Astrocyte (in vitro differentiated cells and primary cell): ENCODE measurements around the gene RMND1. TPM values are rescaled to one million over a fixed set of nuclear protein-coding genes. Genes with fewer than 3 reads are reported as not detected.
"Not testable (repeated sequence)": the region's sequence is repeated elsewhere in the genome, so short reads cannot be mapped to it uniquely, and the experiment has no call there.

ENCODE experiments used
- DNase-seq: peaks from one replicate; pipeline ENCODE4 v3.0.0-alpha.2; 2010; ENCODE audit warnings: low read depth
- FAIRE-seq: peaks from 2 replicates; lab custom pipeline; 2011; peaks lifted over from hg19 to GRCh38; lab: Jason Lieb, UNC
- H2AFZ ChIP-seq: 2 replicates; pipeline ENCODE4 v1.6.0; 2012; ENCODE audit warnings: low read depth, low read length, inconsistent platforms
- H3K27ac ChIP-seq: 2 replicates; pipeline ENCODE4 v1.5.1; 2011; ENCODE audit warnings: low read depth, low read length, inconsistent platforms
- H3K27me3 ChIP-seq: 2 replicates; pipeline ENCODE4 v1.6.0; 2011; ENCODE audit warnings: low read length, inconsistent platforms; ENCODE audit not compliant: insufficient read depth
- H3K36me3 ChIP-seq: 2 replicates; pipeline ENCODE4 v1.5.1; 2011; ENCODE audit warnings: low read length, inconsistent platforms; ENCODE audit not compliant: insufficient read depth
- H3K4me1 ChIP-seq: 2 replicates; pipeline ENCODE4 v1.5.1; 2011; ENCODE audit warnings: low read length, inconsistent platforms; ENCODE audit not compliant: insufficient read depth
- H3K4me2 ChIP-seq: 2 replicates; pipeline ENCODE4 v1.6.0; 2012; ENCODE audit warnings: low read length, inconsistent platforms
- H3K4me3 ChIP-seq: 2 replicates; pipeline ENCODE4 v1.5.1; 2011; ENCODE audit warnings: low read depth, mild to moderate bottlenecking, low read length, inconsistent platforms; ENCODE audit not compliant: insufficient read depth
- H3K79me2 ChIP-seq: 2 replicates; pipeline ENCODE4 v1.6.0; 2012; ENCODE audit warnings: mild to moderate bottlenecking, low read length, inconsistent platforms; ENCODE audit not compliant: insufficient read depth
- H3K9ac ChIP-seq: 2 replicates; pipeline ENCODE4 v1.6.0; 2012; ENCODE audit warnings: mild to moderate bottlenecking, low read length, inconsistent platforms
- H3K9me3 ChIP-seq: 2 replicates; pipeline ENCODE4 v1.5.1; 2012; ENCODE audit warnings: low read depth, mild to moderate bottlenecking, low read length, inconsistent platforms; ENCODE audit not compliant: insufficient read depth
- H4K20me1 ChIP-seq: 2 replicates; pipeline ENCODE4 v1.6.0; 2012; ENCODE audit warnings: low read length, inconsistent platforms; ENCODE audit not compliant: insufficient read depth
- H3K27ac Mint-ChIP-seq: one replicate; pipeline ENCODE4 v1.8.0; 2021; ENCODE audit warnings: mild to moderate bottlenecking, mixed read lengths; ENCODE audit not compliant: unreplicated experiment
- H3K27me3 Mint-ChIP-seq: one replicate; pipeline ENCODE4 v1.8.0; 2021; ENCODE audit warnings: low read depth, mixed read lengths; ENCODE audit not compliant: unreplicated experiment
- H3K36me3 Mint-ChIP-seq: one replicate; pipeline ENCODE4 v1.8.0; 2021; ENCODE audit warnings: low read depth, mixed read lengths; ENCODE audit not compliant: unreplicated experiment
- H3K4me1 Mint-ChIP-seq: one replicate; pipeline ENCODE4 v1.8.0; 2021; ENCODE audit warnings: low read depth, mixed read lengths; ENCODE audit not compliant: unreplicated experiment
- H3K4me3 Mint-ChIP-seq: one replicate; pipeline ENCODE4 v1.8.0; 2021; ENCODE audit warnings: mild to moderate bottlenecking, moderate library complexity, mixed read lengths; ENCODE audit not compliant: unreplicated experiment
- H3K9me3 Mint-ChIP-seq: one replicate; pipeline ENCODE4 v1.8.0; 2021; ENCODE audit warnings: mild to moderate bottlenecking, mixed read lengths; ENCODE audit not compliant: unreplicated experiment
- EZH2 ChIP-seq: IDR thresholded peaks from 2 replicates; pipeline ENCODE4 v1.6.1; 2012; ENCODE audit warnings: mild to moderate bottlenecking, low read length, inconsistent platforms; ENCODE audit not compliant: insufficient read depth
- total RNA-seq: library from RNA; stranded (reverse); gene quantifications from 2 replicates; pipeline ENCODE4 v1.2.1, GENCODE V29; 2021
- TF ChIP-seq, protein P1 (sequence below): IDR thresholded peaks from 2 replicates; pipeline ENCODE4 v1.5.1; 2011; ENCODE audit warnings: low read depth, mild to moderate bottlenecking, inconsistent platforms, low read length, moderate library complexity; ENCODE audit not compliant: insufficient read depth

RMND1 gene
- total RNA-seq, 1 donor from 2014 or later = 25.9 TPM

DNA sequence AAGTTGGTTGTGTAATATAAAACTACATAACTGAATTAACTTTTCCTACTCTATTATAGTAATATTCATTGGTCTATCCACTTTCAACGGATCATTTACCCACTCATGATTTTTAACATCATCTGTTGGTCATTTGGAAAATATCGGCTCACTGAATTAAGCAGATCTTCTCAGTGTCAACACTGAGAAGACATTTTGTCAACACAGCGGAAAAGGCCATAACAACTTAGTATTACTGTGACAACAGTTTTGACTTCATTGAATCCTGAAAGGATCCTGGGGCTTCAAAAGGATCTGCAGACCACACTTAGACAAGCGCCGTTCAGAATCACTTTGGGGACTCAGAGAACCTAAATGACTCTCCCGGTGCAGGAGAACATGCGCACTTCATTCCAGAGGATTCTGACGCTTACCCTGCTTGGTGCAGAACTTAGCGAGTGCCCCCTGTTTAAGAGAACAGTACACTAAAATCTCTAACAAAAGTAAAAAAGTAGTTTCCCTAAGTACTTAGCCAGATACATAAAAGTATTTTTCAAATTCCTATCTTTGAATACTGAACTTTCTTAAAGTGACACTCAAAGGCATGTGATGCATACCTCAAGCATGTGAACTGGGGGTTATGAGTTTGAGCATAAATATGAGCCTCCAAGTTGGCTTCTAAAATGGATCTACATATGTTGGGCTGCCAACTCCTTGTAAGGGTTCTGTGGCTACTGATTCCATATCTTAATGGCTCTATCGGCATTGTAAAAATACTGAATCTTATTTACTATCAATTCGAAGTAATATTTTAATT, 64.6 kb downstream of the RMND1 start:
- H3K9me3 ChIP-seq = no peaks in the 10 kb centered on the region
- peak overlapping the region; percentile 54 for H3K27ac ChIP-seq
- Mint-ChIP-seq H3K27me3 (no peaks in the 10 kb centered on the region), H3K36me3 (peaks cover 8% of the 10 kb centered on the region), H3K27ac (peak overlapping the region; percentile 91), H3K9me3 (no peaks in the 10 kb centered on the region), H3K4me3 (peak overlapping the region; percentile 50), H3K4me1 (peaks cover 9% of the 10 kb centered on the region)
- peaks cover 11% of the 10 kb centered on the region for H4K20me1 ChIP-seq
- peaks cover 80% of the 10 kb centered on the region for H3K79me2 ChIP-seq
- FAIRE-seq (peak; percentile 43), DNase-seq (peak; percentile 84)
- H2AFZ ChIP-seq = peak overlapping the region; percentile 53
- H3K36me3 ChIP-seq = no peaks in the 10 kb centered on the region
- H3K4me2 ChIP-seq = peak overlapping the region; percentile 78
- peaks cover 30% of the 10 kb centered on the region for H3K4me1 ChIP-seq
- H3K9ac ChIP-seq = peak overlapping the region; percentile 58
- TF ChIP-seq, protein P1, sequence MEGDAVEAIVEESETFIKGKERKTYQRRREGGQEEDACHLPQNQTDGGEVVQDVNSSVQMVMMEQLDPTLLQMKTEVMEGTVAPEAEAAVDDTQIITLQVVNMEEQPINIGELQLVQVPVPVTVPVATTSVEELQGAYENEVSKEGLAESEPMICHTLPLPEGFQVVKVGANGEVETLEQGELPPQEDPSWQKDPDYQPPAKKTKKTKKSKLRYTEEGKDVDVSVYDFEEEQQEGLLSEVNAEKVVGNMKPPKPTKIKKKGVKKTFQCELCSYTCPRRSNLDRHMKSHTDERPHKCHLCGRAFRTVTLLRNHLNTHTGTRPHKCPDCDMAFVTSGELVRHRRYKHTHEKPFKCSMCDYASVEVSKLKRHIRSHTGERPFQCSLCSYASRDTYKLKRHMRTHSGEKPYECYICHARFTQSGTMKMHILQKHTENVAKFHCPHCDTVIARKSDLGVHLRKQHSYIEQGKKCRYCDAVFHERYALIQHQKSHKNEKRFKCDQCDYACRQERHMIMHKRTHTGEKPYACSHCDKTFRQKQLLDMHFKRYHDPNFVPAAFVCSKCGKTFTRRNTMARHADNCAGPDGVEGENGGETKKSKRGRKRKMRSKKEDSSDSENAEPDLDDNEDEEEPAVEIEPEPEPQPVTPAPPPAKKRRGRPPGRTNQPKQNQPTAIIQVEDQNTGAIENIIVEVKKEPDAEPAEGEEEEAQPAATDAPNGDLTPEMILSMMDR = no peak
- no peak for TF ChIP-seq EZH2
- H3K4me3 ChIP-seq = peak overlapping the region; percentile 27
- H3K27me3 ChIP-seq = no peaks in the 10 kb centered on the region

DNA sequence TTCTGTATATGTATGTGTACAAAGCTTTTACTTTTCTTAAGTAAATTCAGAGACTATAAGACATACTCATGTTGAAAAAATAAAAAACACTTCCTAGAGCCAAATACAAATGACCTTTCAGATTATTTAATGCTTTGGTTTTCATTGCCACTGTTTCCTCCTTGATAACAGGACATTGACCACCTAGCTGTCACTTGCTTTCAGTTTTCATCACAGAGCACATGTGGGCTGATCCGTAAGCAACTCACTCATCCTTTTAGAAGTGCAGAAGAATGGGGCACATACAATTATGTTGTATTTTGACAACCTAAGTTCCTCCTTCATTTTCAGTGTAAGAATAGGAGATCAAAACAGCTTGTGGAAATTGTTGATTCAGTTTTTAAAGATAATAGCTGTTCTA, 66.7 kb downstream of the RMND1 start:
- Histone ChIP-seq H2AFZ (no peak overlapping the region), H3K79me2 (peaks cover 84% of the 10 kb centered on the region), H4K20me1 (peaks cover 7% of the 10 kb centered on the region), H3K27ac (no peak overlapping the region), H3K4me1 (peaks cover 23% of the 10 kb centered on the region), H3K9me3 (no peaks in the 10 kb centered on the region), H3K4me2 (no peak overlapping the region), H3K36me3 (no peaks in the 10 kb centered on the region), H3K9ac (no peak overlapping the region), H3K27me3 (no peaks in the 10 kb centered on the region), H3K4me3 (no peak overlapping the region)
- Mint-ChIP-seq H3K27me3 (no peaks in the 10 kb centered on the region), H3K9me3 (no peaks in the 10 kb centered on the region), H3K4me1 (peaks cover 22% of the 10 kb centered on the region), H3K27ac (no peak overlapping the region), H3K36me3 (peaks cover 8% of the 10 kb centered on the region), H3K4me3 (no peak overlapping the region)
- TF ChIP-seq EZH2 = no peak
- TF ChIP-seq, protein P1 = no peak
- DNase-seq (no peak), FAIRE-seq (no peak)

DNA sequence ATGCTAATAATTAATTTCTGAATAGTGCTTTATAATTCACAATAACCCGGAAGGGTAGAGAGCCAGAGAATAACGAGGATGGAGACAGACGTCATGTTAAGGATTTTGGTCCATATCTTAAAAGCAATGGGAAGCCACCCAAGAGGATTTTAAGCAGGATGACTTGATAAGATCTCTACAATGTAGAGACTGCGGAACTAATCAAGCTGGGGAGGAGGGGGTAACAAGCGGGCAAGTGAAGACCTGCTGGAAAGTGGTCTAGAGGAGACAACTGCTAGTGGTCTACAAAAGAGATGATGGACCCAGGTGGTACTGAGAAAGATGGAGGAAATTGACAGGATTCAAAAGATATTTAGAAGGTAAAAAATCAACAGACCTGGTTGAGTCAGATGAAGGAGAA, 67.8 kb downstream of the RMND1 start:
- Mint-ChIP-seq H3K9me3 (no peaks in the 10 kb centered on the region), H3K27me3 (no peaks in the 10 kb centered on the region), H3K4me1 (peaks cover 23% of the 10 kb centered on the region), H3K4me3 (no peak overlapping the region), H3K27ac (no peak overlapping the region), H3K36me3 (peaks cover 7% of the 10 kb centered on the region)
- Histone ChIP-seq H3K4me3 (no peak overlapping the region), H3K9me3 (no peaks in the 10 kb centered on the region), H3K4me1 (peaks cover 19% of the 10 kb centered on the region), H3K4me2 (no peak overlapping the region), H3K79me2 (peaks cover 93% of the 10 kb centered on the region), H3K9ac (no peak overlapping the region), H3K27me3 (no peaks in the 10 kb centered on the region), H4K20me1 (peaks cover 10% of the 10 kb centered on the region), H2AFZ (no peak overlapping the region), H3K36me3 (no peaks in the 10 kb centered on the region), H3K27ac (no peak overlapping the region)
- no peak for DNase-seq
- TF ChIP-seq, protein P1 = no peak
- no peak for TF ChIP-seq EZH2
- FAIRE-seq = no peak

DNA sequence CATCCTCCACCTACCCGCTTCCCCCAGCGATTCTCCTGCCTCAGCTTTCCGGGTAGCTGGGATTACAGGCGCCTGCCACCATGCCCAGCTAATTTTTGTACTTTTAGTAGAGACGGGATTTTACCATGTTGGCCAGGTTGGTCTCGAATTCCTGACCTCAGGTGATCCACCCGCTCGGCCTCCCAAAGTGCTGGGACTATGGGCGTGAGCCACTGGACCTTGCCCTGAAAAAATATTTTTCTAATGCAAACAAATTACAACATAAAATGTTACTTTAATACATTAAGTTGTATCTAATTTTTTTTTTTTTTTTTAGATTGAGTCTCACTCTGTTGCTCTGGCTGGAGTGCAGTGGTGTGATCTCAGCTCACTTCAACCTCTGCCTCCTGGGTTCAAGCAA, 69.3 kb downstream of the RMND1 start:
- not testable (repeated sequence) for H3K27me3 Mint-ChIP-seq, H3K9me3 Mint-ChIP-seq, H3K4me1 ChIP-seq, H3K9me3 ChIP-seq, H3K9ac ChIP-seq, H3K36me3 ChIP-seq, DNase-seq, FAIRE-seq, H3K27me3 ChIP-seq, H2AFZ ChIP-seq, H3K4me3 Mint-ChIP-seq, H3K4me3 ChIP-seq, H3K27ac ChIP-seq, H3K4me2 ChIP-seq, H3K36me3 Mint-ChIP-seq, H3K27ac Mint-ChIP-seq
- peaks cover 20% of the 10 kb centered on the region for H3K4me1 Mint-ChIP-seq
- Histone ChIP-seq H3K79me2 (peaks cover 93% of the 10 kb centered on the region), H4K20me1 (peaks cover 18% of the 10 kb centered on the region)
